Limb (tissue), 2 donors: ENCODE results near the gene SYPL2.
"Not testable (repeated sequence)": the region's sequence is repeated elsewhere in the genome, so short reads cannot be mapped to it uniquely, and the experiment has no call there.

Source experiments
- DNase-seq, 2 donors: peaks; one replicate each; pipeline ENCODE4 v3.0.0-alpha.2; 2016; ENCODE audit errors: extremely low spot score in 2 of 2

SYPL2 gene

DNA sequence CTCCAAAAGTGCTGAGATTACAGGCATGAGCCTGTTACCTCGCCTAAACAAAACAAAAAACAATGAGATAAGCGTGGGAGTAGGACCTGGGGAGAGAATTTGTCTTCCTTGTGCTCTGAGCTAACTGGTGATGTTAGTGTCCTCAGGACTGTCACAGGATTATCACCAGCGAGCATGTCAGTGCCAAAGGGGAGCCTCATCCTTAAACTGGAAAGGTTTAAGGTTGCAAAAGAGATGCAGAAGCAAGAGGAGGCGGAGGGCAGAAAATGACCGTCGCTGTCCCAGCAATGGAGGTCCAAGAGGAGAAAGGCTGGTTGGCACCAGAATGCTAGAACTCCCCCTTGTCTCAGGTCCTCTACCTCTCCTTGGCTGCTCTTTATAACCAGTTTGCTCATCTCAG is 3.9 kb downstream of the SYPL2 start:
- DNase-seq, result no peak

DNA sequence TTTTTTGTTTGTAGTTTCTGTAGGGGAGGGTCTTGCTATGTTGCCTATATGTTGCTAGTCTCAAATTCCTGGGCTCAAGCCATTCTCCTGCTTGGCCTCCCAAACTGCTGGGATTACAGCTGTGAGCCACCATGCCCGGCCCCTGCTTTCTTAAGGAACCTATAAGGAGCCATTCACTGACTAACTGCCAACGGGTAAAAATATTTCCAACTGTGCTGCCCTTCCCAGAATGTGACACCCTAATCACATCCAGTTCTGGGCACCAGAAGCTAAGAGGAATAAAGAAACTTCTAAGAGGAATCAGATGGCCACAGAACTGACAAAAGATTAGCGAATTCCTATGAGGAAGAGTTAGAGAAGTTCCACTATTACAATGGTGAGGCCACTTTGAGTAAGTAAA is 6.4 kb downstream of the SYPL2 start:
- no peak for DNase-seq

DNA sequence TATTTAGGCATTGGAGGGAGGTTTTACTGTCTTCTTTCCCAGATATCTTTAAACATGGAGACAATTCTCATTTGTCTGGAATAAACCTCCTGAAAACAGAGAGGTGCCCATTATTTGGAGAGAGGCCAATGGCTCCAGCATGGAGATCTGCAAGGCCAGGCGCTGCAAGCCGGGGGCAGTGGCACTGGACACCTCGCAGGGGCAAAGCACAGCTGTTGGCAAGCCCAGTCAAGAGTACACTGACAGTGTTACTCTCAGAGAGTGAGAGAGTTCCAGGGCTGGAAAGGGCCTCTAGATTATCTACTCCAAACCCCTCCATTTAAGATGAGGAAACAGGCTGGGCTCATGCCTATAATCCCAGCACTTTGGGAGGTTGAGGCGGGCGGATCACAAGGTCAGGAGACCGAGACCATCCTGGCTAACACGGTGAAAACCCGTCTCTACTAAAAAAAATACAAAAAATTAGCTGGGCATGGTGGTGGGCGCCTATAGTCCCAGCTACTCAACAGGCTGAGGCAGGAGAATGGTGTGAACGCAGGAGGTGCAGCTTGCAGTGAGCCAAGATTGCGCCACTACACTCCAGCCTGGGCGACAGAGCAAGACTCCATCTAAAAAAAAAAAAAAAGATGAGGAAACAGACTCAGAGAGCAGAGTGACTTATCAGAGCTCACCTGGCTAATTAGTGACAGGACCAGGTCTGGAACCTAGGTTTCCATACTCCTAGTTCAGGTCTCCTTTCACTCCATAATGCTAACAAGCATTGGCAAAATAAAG is 7.1 kb downstream of the SYPL2 start:
- not testable (repeated sequence) for DNase-seq

DNA sequence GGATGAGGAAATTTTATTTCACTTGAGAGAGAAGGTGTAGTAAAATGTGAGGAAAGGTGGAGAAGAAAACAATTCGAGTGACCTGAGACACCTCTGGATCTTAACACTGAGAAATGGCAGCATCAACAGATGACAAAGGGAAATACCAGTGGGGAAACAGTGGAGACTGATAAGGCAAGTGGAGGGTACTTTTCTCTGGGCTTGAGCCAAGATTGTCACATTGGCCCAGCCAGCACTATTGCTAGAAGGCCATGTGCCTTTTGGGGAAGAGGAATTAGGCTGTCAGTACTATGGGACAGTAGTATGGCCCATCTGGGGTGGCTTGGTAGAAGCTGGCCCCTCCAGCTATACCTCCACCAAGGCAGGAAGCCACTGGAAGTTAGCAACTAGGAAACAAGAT is 8.4 kb downstream of the SYPL2 start:
- DNase-seq, result no peak

DNA sequence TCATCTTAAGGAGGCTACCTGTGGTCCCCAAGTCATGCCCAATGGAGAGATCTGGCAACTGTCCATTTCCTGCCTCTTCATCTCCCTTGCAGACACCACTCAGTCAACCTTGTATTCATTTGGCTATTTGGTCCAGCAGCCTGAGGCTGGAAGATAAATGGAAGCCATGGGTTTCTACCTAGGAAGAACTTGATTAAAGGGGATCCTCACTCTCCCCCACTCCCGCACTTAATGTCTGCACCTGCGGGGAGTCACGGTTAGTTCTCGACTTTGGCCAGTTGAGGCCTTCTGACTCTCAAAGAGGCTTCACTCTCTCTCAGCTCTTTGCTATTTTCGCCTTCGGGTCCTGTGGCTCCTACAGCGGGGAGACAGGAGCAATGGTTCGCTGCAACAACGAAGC is 8.9 kb downstream of the SYPL2 start:
- no peak for DNase-seq

DNA sequence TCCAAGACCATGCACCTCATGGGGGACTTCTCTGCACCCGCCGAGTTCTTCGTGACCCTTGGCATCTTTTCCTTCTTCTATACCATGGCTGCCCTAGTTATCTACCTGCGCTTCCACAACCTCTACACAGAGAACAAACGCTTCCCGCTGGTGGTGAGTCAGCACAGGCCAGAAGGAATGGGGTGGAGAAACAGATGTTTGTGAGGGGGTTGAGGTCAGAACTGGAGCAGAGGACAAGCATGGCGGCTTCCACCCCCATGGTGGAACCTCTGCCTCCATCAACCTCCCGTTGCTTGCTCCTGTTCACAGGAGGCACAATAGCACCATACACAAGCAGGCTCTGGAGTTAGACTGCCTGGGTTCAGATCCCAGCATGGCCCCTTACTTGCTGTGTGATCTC is 10.5 kb downstream of the SYPL2 start:
- DNase-seq, result no peak

DNA sequence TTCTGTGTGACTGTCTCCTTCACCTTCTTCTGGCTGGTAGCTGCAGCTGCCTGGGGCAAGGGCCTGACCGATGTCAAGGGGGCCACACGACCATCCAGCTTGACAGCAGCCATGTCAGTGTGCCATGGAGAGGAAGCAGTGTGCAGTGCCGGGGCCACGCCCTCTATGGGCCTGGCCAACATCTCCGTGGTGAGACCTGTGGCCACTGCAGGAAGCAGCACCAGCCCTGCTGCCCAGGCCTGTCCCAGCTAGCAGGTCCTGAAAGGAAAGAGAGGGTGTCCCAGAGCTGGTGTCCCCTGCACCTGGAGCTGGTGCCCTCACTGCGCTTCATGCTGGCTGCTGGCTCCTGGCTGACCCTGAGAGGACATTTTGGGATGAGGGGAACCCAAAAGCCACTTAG is 11.5 kb downstream of the SYPL2 start:
- no peak for DNase-seq

DNA sequence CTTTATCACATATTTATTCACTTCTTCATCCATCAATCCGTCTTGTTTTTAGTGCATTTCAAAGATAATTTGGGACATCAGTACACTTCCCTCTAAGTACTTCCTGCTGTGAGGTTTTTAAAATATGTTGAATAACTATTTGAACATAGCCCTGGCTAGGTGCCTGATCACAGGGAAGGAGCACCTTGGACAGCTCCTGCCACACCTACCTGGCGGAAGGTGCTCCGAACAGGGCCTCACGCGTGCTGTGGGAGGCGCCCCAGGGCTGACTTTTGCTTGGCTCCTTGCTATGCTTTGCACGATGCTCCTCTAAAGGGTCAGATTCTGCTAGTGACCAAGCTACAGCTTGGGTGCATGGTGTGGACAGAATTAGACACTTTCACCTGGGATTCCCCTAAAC is 12.5 kb downstream of the SYPL2 start:
- DNase-seq, result no peak

DNA sequence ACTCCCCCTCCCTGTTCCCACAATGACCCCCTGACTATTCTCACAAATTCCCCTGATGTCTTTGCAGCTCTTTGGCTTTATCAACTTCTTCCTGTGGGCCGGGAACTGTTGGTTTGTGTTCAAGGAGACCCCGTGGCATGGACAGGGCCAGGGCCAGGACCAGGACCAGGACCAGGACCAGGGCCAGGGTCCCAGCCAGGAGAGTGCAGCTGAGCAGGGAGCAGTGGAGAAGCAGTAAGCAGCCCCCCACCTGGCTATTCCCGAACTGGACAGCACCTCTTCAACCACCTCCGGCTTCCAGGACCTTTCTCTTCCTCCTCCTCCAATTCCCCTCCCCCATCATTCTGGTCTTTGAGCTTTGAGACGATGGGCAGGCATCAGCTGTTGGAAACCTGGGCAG is 13.0 kb downstream of the SYPL2 start:
- DNase-seq, result no peak

DNA sequence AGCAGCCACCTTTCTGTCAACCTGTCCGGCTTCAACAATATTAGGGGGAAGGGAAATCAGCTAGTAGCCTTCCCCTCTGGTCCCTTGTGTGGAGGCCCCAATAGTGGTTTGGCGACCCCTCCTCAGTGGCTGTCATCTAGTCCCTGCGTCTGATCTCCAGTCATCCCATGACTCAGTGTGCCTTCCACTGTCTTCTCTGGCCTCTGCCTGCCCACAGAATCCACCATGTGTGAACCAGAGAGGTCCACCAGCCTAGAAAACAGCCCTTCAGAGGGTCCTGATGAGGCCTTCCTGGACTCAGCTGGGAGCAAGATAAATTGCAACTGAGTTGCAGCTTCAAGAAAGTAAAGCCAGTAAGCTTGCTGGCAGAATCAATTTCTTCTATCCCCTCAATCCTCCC is 13.6 kb downstream of the SYPL2 start:
- no peak for DNase-seq

DNA sequence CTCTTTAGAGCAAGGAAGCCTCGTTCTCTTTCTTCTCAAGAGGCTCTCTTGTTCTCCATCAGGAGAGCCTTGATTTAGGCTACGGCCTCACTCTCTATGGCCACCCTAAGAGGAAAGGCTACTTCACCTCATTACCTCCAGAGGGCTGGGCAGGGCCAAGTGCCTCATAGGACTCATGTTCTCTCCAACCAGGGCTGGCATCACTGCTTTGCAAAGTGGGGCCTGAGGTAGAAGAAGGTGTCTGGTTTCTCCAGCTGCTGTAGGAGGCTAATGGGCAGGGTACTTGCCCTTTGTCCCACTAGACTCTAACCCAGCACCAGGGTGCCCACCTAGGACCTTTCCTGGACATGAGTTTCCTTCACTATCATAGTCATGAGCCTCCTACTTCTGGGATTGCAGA is 15.3 kb downstream of the SYPL2 start:
- DNase-seq, result no peak

DNA sequence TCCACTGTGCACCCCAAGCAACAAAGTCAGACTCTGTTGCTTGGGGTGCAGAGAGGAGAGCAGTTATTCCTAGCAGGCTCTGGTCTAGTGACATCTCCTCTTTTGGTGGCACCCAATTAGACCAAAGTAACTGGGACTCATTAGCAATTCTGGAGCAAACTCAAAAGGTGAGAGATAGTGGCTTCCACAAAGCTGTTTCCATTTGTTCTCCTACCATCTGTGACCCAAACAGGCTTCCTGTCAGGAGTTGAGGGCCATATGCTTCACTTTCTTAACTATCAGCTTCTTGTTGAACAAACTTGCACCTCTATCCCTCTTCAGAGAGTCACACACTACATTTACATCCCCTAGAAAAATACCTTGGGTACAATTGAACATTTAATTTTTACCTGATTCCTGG is 15.9 kb downstream of the SYPL2 start:
- DNase-seq, result no peak

DNA sequence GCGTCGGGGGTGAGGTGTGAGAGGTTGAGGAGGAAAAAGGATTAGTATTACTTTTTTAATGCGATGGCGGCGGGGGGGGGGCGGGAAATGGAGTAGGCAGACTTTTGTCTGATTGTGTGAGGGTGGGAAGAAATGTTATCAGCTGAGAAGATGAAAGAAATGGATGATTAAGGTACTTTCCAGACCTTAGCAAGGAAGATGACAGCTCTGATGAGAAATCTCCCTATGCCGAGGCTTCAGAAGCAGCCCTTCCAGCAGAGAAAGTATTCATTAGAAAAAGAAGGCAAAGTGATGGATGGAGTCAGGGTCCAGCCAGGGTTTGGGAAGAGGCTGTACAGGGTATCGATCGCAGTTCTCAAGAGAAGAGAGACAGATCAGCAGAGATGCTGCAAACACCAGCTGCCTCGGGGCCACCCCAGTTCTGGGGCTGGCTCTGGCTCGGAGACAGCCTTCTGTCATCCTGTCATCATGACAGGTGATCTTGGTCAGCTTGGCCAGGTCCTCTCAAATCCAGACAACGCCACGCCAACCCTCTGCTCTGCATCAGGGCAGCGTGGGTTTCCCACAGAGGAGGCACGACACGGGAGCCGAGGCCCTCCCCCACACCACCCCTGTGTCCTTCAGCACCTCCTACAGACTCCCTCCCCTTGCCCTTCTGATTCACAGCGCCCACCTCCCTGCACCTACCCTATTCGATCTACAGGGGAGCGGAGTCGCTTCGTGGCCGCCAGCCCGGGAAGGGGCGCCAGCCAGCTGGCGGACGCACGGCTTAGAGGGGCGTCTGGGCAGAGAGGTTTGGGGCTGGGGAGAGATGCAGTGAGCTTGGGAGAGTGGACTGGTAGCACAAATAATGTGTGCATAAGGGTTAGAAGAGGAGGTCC is 16.7 kb downstream of the SYPL2 start:
- DNase-seq, result no peak

DNA sequence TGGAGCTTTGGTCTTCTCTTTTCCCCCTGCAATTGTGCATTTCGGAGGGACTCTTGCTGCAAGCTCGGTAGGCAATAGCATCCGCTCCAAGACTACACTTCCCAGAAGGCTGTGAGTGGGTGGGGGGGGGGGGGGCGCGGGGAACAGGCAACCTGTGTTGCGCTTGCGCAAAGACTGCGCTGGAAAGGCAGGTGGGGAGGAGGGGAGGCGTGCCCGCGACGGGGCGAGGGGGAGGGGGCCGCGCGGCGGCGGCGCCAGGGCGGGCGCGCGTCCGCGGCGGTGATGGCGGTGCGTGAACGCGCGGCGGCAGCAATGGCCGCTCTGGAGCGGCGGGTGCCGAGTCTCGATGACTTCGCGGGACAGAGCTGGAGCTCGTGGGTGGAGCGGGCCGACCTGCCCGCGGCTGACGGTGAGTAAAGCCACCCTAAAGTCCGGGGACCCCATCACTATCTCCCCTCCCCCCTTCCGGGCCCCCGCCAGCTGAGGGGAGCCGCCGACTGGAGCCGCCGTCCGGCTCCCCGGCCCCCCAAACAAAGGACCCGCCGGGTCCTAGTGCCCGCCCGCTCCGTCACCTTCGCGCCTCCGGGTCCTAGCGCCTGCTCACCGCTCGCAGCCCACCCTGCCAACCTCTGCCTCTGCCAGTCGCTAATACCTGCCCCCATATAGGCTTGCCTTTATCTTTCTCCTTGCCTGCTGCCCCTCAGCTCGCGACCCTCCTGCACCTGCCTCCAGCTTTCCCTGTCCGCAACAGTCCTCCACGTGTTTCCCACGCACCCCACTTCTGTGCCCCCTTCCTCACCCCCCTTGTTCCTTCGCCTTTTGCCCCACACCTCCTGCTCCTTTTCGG is 17.5 kb downstream of the SYPL2 start, which contains the start of gene ATXN7L2:
Gene ATXN7L2, plus strand, starts transcription at position 234 of the 847 bp plus-strand sequence. Its CDS starts 49 bp downstream, at position 283.
- peak; percentile 94 to 99 for DNase-seq

DNA sequence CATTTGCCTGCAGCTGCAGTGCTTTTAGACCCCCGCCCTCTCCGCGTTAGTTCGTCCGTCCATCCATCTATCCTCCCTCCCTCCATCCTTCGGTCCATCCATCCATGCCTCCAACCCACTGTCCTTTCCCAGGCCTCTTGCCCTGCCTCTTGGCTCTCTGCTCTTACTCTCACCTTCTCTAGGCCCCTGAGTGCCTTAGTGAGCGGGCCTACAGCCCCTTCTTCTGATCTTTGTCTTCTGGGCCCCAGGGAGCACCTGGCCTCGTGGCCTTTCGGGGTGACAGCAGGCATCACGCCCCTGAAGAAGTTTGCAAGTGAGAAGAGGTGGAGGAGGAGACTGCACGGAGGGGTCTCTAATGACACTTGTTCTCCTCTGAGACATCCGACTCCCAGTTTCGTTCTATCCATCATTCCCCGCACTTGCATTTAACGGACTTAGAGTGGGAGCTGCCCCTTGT is 18.2 kb downstream of the SYPL2 start:
- DNase-seq, result no peak

DNA sequence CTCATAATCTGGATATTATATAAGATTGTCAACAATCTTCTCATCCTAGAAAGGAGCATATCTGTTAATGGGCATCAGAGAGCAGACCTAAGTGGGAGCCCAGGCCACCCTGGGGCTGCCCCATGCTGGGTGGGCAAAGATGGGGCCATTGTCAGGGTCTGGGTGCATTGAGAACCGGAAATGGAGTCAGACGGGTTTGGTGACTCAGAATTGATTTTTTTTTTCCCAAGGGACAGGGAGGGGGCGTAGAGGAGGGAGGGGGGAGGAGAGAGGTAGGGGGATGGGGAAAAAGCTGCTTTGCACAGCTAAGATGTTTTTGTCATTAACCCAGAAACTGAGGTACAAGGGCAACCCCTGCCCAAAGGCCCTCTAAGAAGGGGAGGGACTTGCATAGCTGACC is 18.7 kb downstream of the SYPL2 start:
- DNase-seq, result no peak

DNA sequence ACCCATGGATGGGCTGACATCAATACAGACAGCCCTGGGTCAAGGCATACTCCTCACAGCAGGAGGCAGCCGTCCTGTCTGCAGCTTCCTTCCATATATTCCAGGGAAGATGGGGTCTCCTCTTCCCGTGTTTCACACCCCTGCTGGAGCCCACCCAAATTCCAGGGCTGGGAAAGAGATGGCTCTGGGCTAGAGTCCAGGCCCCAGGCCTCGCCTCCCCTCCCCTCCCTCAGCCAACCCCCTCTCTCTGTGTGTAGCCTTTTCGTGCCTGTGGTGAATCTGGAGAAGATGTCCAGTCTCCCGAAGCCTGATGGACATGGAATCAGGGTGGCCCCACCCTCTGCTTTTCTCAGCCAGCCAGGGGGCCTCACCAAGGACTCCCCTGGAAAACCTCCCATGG is 20.9 kb downstream of the SYPL2 start:
- no peak for DNase-seq

DNA sequence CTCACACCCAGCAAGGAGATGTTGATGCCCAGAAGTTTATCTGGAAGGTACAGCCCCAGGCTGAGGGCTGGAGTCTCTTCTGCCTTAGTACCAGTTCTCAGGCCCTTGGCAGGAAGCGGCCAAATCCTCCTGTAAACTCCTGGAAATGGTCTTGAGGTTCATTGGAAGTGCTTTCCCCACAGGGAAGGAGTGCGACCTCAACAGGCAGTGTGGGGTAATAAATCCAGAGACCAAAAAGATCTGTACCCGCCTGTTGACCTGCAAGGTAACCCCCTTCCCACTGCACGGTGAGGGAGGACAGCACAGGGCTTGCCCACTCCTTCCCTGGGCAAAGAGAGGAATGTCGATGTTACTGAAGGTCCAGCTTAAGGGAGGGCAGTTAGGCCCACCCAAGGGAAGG is 21.9 kb downstream of the SYPL2 start:
- DNase-seq, result no peak

DNA sequence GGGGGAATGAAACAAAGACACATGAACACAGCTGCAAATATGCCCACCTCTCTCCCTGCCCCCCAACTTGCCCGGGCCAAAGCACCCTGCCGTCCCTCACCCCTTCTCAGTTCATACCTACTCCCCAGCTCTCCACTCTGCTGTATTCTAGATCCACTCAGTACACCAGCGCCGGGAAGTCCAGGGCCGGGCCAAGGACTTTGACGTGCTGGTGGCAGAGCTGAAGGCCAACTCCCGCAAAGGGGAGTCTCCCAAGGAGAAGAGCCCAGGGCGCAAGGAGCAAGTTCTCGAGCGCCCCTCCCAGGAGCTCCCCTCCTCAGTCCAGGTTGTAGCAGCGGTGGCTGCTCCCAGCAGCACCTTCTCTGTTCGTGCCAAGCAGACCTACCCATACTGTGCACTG is 22.4 kb downstream of the SYPL2 start:
- DNase-seq, result no peak

DNA sequence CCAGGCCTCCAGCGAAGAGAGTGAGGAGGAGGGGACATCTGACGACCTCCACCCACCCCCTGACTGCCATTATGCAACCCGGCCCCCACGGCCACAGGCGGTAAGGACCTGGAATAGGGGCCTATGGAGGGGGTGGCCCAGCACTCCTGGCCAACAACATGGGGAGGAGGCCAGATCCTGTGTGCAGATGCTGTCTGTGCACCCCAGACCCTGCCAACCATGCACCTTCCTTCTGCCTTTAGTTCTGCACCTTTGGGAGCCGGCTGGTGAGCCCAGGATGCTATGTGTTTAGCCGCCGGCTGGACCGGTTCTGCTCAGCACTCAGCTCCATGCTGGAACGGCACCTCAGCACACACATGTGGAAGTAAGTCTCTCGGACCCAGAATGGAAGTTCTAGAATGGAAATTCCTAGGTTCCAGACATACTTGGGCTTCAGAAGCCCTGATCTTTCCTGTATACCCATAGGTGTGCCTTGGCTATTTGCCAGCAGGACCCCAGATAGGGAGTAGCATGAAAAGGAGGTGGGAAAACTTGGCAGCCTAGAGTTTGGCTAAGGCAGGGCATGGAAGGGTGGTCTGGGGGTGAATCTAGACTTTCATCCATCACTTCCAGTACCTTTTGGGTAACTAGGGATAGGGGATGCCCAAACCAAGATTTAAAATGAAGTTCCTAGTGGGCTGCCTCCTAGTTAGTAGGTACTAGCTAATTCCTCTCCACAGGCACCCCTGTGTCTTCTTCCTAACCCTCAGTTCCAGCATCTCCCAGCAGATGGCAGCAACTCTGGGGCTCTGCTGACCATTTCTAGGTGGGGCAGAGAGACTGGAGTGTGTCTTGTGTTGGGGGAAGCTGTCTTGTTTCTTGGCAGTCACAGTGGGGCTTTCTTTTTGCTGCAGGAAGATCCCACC is 23.9 kb downstream of the SYPL2 start:
- peak; percentile 61 to 77 for DNase-seq

DNA sequence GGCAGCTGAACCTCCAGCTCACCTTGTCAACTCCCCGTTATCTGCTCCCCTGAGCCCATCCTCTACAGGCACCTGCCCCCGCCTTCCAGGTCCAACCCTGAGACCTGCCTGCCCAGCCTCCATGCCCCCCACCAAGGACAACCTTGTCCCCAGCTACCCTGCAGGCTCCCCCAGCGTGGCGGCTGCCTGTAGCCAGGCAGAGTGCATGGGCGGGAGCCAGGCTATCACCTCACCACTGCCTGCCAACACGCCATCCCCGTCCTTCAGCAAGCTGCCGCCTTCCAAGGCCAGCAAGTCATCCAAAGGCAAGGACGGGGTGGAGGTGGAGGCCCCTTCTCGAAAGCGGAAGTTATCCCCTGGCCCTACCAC is 24.6 kb downstream of the SYPL2 start:
- no peak for DNase-seq
